GM18868 (cell line): Measurements from ENCODE around the gene SLC25A13.

Experiments
- ATAC-seq: cut with Tn5 transposase; IDR thresholded peaks from one replicate; pipeline ENCODE4 v1.9.1; 2021; ENCODE audit warnings: mild to moderate bottlenecking, moderate library complexity; ENCODE audit not compliant: unreplicated experiment

The SLC25A13 gene

DNA sequence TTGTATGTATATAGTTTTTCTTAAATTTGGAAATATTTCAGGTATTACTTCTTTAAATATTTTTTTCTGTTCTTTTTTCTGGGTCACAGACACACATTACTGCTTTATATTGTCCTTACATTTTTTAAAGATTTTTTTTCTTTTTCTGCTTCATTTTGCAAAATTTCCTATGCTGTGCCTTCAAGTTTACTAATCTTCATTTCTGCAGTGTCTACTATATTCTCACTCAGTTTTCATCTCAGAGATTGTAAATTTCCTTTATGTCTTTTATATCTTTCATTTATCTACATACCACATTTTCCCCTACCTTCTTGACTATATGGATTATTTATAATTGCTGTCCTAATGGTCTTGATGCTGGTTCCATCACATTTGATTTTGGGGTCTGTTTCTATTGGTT is 210.5 kb downstream of the SLC25A13 start:
- ATAC-seq, result no peak

DNA sequence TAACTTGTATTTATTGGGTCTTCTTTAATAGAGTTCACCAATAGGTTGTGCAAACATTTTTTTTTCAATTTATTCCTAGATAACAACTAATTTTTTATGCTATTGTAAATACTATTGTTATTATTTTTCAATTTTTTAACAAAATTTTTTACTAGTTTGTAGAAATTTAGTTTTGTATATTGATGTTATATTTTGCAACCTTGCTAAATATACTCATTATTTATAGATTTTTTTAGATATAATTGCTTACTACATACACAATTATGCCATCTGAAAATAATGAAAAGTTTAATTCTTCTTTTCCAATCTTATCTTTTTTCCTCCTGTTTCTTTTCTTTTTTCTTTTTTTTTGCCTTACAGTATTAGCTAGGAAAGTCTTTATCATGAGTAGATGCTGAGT is 216.9 kb downstream of the SLC25A13 start:
- ATAC-seq, result no peak

DNA sequence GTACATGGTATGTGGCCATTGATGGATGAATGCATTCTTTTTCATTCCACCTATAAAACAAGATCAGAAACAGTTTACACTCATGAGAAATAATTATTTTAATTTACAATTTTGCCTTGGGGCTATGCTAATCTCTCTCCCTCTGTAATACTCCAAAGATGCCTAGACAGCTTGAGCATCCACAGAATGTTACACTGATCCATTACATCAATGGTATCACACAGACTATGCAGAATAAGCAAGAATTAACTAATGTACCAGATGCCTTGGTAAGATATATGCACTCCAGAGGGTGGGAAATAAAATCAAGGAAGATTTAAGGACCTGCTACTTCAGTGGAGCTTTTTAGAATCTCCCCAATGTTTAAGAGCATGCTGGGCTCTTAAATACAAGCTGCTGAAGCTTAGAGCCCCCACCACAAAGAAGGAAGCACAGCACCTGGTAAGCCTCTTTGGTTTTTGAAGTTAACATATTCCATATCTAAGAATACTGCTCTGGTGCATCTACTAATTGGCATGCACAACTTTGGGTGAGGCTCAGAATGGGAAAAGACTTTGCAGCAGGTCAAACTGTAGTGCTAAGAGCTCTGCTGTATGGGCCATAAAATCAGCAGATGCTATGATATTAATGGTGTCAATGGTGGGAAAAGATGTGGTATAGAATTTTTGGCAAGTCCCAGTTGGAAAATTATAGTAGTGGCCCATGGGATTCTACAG is 219.6 kb downstream of the SLC25A13 start:
- no peak for ATAC-seq

DNA sequence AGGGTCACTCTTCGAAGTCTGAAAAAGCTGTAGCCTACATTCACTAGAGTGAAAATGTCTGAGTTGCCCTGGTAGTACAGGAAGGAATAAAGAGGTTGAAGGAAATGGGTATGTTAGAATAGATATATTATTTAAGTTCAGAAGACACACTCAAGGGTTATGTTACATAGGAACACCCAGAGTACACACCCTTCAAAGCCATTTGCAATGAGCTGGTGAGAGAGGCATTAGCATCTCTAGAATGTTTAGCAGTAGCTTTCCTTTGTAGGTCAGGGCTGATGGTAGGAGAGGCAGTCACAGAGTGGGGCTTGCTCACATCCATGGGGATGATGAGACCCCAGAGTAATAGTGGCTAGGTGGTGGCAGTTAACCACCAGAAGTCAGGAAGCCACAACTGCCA is 221.2 kb downstream of the SLC25A13 start:
- no peak for ATAC-seq

DNA sequence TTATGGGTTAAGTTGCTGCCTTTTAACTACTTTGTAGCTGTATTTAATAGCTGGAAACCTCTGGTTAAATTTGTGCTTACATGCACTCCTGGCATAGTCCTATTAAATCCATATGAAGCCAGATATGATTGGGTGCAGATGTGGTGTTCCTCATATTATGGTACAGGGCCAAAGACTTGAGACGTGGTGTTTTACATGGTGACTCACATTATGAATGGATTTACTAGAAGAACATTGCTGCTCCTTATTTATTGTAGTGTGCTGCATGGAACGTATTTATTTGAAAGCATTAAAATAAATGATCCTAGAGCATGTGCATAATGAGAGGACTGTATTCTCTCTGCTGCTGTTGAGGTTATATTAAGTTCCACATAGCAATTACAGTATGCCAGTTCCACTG is 224.1 kb downstream of the SLC25A13 start:
- no peak for ATAC-seq

DNA sequence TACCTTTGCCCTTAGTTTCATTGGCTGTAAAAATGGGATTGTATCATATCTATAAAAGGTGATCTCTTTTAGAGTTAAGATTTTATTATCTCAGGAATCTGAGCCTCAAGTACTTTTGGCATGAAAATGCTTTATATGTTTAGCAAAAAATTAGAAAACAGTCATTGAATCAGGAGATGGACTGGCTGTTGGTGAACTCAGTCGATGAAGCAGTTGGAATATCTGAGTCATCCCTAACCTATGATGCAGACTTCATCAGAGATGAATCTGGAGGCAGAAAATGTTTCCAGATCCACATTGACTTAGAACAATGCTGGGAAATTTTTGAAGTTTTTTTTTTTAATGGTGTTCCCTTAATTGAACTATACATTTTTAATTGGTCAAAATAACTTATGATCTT is 228.5 kb downstream of the SLC25A13 start:
- ATAC-seq, result no peak

DNA sequence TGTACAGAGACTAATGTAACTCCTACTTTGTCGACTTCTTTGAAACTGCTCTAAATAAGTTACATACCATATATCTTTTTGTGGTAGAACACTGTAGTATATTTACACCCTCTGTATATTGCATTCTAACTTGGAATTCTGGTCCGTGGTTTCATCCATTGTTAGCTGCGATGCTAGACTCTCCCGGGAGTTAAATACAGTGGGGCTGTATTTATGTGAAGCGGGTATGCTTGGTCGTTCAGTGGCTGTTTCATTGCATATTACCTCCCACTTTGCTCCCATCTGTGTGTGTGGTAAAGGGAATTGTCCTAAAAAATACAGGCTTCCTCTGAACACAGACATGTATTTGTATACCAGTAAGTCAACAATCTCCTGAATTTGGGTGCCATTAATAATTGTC is 231.1 kb downstream of the SLC25A13 start:
- no peak for ATAC-seq

DNA sequence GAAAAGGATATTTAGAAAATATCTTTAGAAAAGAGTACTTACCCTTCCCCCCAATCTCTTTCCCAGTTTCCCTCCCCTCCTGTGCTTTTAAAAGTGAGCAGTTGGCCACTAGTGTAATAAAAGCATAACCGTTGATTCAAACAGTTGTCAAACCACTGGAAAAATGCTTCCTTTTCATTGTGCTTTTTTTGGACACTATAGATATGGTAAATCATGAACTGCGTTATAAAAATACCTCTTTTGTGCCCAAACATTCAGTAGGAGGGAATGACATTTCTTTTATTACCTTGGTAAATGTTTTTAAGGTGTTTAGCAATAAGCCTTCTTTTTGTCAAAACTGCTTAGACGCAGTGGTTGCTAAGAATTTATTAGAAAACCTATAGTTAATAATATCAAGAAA is 232.4 kb downstream of the SLC25A13 start:
- no peak for ATAC-seq

DNA sequence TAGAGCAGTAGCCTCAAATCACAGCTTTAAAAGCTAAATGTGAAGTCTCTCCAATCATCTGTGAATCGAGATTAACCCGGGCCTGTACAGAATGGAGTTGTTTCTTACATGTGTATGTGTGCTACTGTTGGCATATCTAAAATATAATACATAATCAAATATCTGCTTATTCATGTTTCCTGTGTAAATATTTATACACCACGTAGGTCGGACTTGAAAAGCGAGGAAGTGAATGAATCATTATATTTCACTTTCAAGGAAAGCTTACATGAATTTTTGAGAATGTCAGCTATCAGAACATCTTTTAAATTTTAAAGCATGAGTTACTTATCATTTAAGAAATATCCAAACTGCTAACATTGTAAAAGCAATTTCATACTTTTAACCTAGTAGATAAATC is 233.3 kb downstream of the SLC25A13 start:
- ATAC-seq, result no peak

DNA sequence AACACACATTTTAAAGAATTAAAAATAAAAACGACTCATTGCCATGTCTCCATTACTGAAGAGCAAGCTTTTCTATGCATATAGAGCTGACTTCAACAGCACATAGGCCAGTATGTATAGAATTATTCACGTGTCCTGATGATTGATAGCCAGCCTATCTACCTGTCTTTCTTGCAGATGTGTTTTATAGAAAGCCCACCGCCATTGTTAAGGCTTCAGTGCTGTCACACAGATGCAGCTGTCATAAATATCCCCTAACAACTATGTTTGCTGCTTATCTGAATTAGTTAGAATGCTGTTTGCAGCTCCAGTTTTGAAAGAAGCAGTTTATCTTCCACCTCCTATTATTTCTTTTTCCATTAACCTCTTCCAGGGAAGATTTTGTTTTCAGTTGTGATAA is 235.9 kb downstream of the SLC25A13 start:
- no peak for ATAC-seq

DNA sequence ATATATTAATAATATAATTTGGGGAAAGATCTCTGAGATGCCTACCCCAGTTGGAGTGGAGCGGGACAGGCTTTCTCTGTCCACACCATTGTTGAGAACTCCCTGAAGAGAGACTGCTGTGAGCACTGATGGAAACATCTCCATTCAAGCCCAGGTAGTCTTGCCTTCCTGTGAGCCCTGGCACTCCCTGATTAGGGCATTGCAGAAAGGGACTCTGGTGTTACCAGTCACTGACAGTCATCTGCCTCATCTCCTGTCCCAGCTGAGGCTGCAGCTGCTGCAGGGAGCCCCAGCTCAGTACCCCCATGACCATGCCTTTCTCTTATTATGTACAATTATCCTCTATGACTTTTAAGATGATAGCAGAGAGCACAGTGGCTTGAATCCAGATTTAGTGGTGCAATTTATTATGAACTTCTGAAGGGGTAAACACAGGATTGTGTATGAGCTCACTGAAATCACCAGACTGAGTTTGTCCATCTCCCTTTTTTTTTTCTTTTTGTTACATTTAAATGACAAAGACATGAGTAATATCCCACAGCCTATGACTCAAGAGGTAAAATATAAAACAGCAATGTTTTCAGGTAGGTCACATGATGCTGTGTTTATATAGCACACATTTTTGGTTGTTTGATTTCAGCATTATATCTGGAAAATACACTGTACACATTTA is 236.9 kb downstream of the SLC25A13 start:
- no peak for ATAC-seq

DNA sequence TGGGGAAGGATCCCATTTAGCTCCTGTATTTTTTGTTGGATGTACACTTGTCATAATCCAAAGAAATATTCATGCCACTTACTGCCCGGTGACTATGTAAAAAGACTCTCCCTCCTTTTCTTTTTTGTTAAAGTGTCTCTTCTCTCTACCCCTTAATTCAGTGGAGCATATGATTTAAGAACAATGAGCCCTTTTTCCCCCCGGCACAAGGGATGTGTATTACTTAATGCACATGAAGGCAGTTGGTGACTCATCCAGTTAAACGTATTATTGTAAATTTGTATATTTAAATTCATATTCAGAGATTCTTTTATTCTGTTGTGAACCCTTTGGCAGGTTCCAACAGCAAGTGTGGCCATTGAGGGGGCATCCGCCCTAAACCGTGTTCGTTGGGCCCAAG is 241.9 kb downstream of the SLC25A13 start:
- ATAC-seq, result no peak

DNA sequence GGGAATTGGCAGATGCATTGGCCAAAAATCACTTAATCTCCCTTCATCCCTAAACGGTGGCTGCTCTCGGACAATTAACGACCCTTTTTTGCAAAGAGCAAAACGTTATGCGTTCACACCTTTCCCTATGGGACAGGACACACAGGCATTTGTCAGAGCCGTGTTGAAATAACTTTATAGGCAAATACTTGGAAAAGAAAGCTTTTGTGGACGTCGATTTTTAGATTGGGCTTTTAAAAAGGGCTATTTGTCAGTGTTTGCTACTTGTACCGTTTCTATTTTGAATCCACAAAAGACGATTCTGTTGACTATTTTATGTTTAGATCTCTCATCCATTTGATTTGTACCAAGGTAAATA is 245.6 kb downstream of the SLC25A13 start:
- ATAC-seq, result no peak

DNA sequence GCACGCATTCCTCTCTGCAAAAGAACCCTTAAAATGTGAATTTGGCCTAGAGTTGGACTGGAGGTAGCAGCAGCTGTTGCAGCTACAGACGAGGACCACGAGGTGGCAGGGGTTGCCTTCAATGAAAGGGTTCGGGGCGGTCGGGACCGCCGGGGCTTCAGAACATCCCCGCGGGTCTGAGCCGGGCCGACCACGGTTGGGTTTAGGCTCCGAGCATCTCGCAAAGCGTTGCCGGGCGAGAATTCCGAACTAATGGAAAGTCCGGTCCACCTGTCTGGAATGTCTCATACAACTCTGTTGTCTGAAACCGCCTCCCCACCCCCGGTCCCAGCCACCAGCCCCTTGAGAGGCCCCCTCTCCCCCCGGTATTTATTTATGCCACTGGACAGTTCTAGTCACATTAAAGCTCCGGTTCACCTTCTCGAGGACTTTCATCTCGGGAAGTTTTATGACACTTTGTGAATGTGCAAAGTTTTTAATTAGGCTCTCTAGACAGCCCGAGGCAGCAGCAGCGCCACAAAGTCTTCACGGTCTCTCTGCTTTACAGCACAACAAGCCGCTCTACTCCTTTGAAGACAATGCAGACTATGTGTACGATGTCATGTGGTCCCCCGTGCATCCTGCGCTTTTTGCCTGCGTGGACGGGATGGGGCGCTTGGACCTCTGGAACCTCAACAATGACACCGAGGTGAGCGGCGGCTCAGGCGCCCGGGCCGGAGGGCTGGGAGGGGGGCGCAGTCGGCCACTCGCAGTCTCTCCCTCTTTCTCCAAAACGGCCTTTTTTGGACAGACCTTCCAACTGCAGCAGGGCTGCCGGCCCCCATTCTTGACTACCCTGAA is 246.2 kb downstream of the SLC25A13 start:
- peak; percentile 97 for ATAC-seq

DNA sequence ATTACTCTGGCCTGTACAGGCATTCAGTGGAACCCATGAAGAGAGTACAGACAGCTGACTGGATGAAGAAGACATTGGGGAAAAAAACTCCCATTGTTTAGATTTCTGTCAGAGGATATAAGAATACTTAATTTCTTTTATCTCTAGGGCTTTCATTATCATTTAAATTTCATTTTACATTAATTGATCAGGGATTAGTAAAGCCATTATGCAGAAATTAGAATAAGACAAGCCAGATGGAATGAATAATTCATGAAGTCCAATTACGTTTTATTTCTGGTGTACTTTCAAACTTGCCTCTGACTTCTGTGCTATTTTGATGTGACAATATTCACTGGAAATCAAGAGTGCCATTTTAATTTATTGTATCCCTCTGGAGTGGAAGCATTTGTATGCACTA is 247.0 kb downstream of the SLC25A13 start:
- ATAC-seq, result no peak
